Activated naive CD4-positive, alpha-beta T cell treated with anti-CD3 and anti-CD28 coated beads, Interleukin-2, amount 10 ng/mL, durations not matched to agents 7 days and 5 days (primary cell): ENCODE measurements around the gene SBF1.

Source experiments
- CTCF ChIA-PET: fragments of 350-600 bp; sonication (Branson Sonifier 250); formaldehyde crosslinking; loops from one replicate; lab custom pipeline; 2021; ENCODE audit warnings: antibody characterized with exemption; lab: Charles Lee
- DNase-seq: peaks from one replicate; pipeline ENCODE4 v3.0.0-alpha.2; 2020
- H3K27ac Mint-ChIP-seq: one replicate; pipeline ENCODE4 v1.8.0; 2021; ENCODE audit warnings: mild to moderate bottlenecking, moderate library complexity, mixed read lengths
- H3K27me3 Mint-ChIP-seq: one replicate; pipeline ENCODE4 v1.8.0; 2021; ENCODE audit warnings: mild to moderate bottlenecking, mixed read lengths
- H3K36me3 Mint-ChIP-seq: one replicate; pipeline ENCODE4 v1.8.0; 2021; ENCODE audit warnings: mixed read lengths
- H3K4me1 Mint-ChIP-seq: one replicate; pipeline ENCODE4 v1.8.0; 2021; ENCODE audit warnings: mixed read lengths
- H3K4me3 Mint-ChIP-seq: one replicate; pipeline ENCODE4 v1.8.0; 2021; ENCODE audit warnings: mild to moderate bottlenecking, moderate library complexity, mixed read lengths
- H3K9me3 Mint-ChIP-seq: one replicate; pipeline ENCODE4 v1.8.0; 2021; ENCODE audit warnings: mixed read lengths

Gene SBF1

GRCh38 chr22:50446708-50447575 lies 27.9 kb downstream of the SBF1 start:
- Mint-ChIP-seq H3K4me1 (peaks cover 11% of the 10 kb centered on the region), H3K27ac (peak overlapping the region; percentile 45), H3K27me3 (no peaks in the 10 kb centered on the region), H3K9me3 (no peaks in the 10 kb centered on the region), H3K4me3 (no peak overlapping the region), H3K36me3 (peaks cover 47% of the 10 kb centered on the region)
- DNase-seq, result no peak
- CTCF ChIA-PET, result no interaction called here

DNA sequence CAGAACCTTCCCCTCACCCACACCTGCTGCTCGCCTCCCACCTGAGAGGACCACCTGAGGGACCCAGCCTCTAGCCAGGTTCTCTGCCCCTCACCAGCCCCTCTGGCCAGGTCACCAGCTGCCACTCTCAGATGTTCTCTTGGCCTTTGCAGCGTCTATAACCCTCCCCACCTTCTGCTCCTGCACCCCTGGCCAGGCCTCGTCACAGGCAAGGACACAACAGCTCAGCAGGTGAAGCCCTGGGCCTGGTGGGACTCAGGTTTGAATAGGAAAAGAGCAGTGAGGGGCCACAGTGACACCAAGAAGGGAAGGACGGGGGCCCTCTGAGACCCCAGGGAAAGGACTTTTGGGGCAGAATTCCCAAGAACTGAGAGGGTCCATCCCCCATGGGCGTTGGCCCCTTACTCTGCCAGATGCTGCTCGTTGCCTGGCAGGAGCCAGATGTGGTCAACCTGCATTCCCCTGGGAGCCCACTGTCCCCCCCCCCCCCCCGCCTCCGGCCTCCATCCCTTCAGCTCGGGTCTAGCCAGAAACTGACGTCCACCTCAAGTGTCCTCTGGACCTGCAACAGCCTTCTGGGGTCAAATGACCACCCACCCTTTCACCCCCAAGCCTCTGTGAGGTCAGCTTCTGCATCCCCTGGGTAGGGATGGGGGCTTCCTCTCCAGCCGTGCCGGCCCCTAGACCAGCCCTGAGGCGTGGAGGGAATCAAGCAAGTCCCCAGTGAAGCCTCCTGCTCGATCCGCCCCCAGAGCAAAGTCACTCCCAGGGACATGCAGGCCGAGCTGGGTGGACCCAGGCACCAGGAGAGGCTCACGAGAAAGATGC lies 28.7 kb downstream of the SBF1 start:
- no peaks in the 10 kb centered on the region for H3K9me3 Mint-ChIP-seq
- no peak overlapping the region for H3K4me3 Mint-ChIP-seq
- H3K27me3 Mint-ChIP-seq, result no peaks in the 10 kb centered on the region
- peaks cover 11% of the 10 kb centered on the region for H3K4me1 Mint-ChIP-seq
- CTCF ChIA-PET, result interaction anchor here (0.9 to 1.2 kb wide), 2 partner anchors 25 to 104 kb away, joined by 3 read pairs; no protein-coding TSS in a partner anchor
- DNase-seq, result no peak
- H3K27ac Mint-ChIP-seq, result peak overlapping the region; percentile 45
- H3K36me3 Mint-ChIP-seq, result peaks cover 41% of the 10 kb centered on the region

GRCh38 chr22:50445071-50445879 lies 29.6 kb downstream of the SBF1 start:
- peaks cover 38% of the 10 kb centered on the region for H3K36me3 Mint-ChIP-seq
- no peak for DNase-seq
- CTCF ChIA-PET, result interaction anchor here (0.6 to 1.2 kb wide), 4 partner anchors 24 to 175 kb away, joined by 3 read pairs; no protein-coding TSS in a partner anchor
- no peaks in the 10 kb centered on the region for H3K27me3 Mint-ChIP-seq
- H3K27ac Mint-ChIP-seq, result peak overlapping the region; percentile 65
- peaks cover 11% of the 10 kb centered on the region for H3K4me1 Mint-ChIP-seq
- H3K4me3 Mint-ChIP-seq, result no peak overlapping the region
- no peaks in the 10 kb centered on the region for H3K9me3 Mint-ChIP-seq

DNA sequence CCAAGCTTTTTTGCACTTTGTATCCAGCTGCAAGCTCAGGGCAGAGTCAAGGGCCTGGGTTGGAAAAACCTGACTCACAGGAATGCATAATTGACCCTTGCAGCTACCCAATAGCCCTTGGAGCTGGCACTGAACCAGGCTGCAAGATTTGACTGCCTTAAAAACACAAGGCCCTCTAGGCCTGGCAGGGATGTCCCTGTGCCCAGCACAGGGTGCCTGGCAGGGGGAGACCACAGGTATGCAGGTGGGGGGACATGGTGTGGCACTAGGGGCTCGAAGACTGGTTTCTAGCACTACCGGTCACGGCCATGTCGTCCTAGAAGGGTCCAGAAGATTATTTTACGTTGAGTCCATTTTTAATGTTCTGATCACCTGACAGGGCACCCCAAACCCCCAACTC lies 30.2 kb downstream of the SBF1 start:
- Mint-ChIP-seq H3K27ac (peak overlapping the region; percentile 65), H3K9me3 (no peaks in the 10 kb centered on the region), H3K4me3 (no peak overlapping the region), H3K27me3 (no peaks in the 10 kb centered on the region), H3K4me1 (peaks cover 11% of the 10 kb centered on the region), H3K36me3 (peaks cover 35% of the 10 kb centered on the region)
- CTCF ChIA-PET, result interaction anchor here (0.6 to 1.0 kb wide), 4 partner anchors 24 to 176 kb away, joined by 3 to 4 read pairs (median 3); no protein-coding TSS in a partner anchor
- DNase-seq, result no peak

DNA sequence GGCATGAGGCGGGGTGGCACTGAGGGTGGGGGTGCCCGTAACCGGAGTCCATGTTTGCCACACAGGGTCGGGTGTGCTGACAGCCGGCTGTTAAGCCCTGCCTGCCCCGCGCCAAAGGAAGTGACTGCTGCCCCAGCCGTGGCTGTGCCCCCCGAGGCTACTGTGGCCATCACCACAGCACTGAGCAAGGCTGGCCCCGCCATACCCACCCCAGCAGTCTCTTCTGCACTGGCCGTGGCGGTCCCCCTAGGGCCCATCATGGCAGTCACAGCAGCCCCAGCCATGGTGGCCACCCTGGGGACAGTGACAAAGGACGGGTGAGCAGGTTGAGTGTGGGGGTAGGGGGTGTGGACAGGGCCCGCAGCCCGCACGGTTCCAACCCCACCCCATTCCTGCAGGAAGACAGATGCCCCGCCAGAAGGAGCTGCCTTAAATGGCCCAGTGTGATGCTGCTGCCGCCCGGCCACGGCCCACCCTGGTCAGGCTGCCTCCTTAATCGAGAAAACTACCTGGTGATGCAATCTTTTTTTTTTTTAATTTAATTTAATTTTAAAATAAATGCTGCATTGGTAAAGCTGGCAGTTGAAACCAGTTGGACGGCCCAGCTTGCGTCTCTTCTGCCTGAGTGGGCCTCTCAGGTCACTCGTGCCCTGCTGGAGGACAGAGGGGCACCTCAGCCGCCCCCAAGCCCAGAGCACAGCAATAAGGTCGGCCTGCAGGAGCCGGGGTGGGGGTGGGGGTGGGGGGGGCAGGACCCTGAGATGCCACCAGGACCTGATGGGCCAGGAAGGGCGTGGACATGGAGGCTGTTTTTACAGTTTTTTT lies 30.8 kb downstream of the SBF1 start:
- CTCF ChIA-PET, result interaction anchor here (0.6 to 0.7 kb wide), 2 partner anchors 55 to 126 kb away, joined by 3 to 4 read pairs; no protein-coding TSS in a partner anchor
- DNase-seq, result no peak
- Mint-ChIP-seq H3K9me3 (no peaks in the 10 kb centered on the region), H3K4me1 (peaks cover 11% of the 10 kb centered on the region), H3K27me3 (no peaks in the 10 kb centered on the region), H3K27ac (no peak overlapping the region), H3K4me3 (no peak overlapping the region), H3K36me3 (peaks cover 31% of the 10 kb centered on the region)

- H3K4me3 Mint-ChIP-seq, result no peak overlapping the region
- DNase-seq, result no peak
- peaks cover 24% of the 10 kb centered on the region for H3K36me3 Mint-ChIP-seq
- no peaks in the 10 kb centered on the region for H3K9me3 Mint-ChIP-seq
- peak overlapping the region; percentile 37 for H3K27ac Mint-ChIP-seq
- CTCF ChIA-PET, result interaction anchor here (0.7 kb wide), 1 partner anchor 54 kb away, joined by 3 read pairs; no protein-coding TSS in a partner anchor
- no peaks in the 10 kb centered on the region for H3K27me3 Mint-ChIP-seq
- H3K4me1 Mint-ChIP-seq, result peaks cover 11% of the 10 kb centered on the region
These were observed 31.6 kb downstream of the SBF1 start for GRCh38 chr22:50443197-50443596.

- Mint-ChIP-seq H3K4me3 (peak overlapping the region; percentile 23), H3K27me3 (no peaks in the 10 kb centered on the region), H3K9me3 (no peaks in the 10 kb centered on the region), H3K36me3 (peaks cover 16% of the 10 kb centered on the region), H3K27ac (peak overlapping the region; percentile 33), H3K4me1 (peaks cover 11% of the 10 kb centered on the region)
- CTCF ChIA-PET, result no interaction called here
- DNase-seq, result no peak
These were observed 33.3 kb downstream of the SBF1 start for GRCh38 chr22:50441428-50441993.

- CTCF ChIA-PET, result no interaction called here
- Mint-ChIP-seq H3K36me3 (peaks cover 12% of the 10 kb centered on the region), H3K27ac (no peak overlapping the region), H3K4me1 (peaks cover 8% of the 10 kb centered on the region), H3K27me3 (no peaks in the 10 kb centered on the region), H3K9me3 (no peaks in the 10 kb centered on the region), H3K4me3 (no peak overlapping the region)
- DNase-seq, result no peak
These were observed 34.1 kb downstream of the SBF1 start for GRCh38 chr22:50440544-50441249.

GRCh38 chr22:50439871-50440331 lies 34.9 kb downstream of the SBF1 start:
- no peaks in the 10 kb centered on the region for H3K27me3 Mint-ChIP-seq
- peaks cover 2% of the 10 kb centered on the region for H3K4me1 Mint-ChIP-seq
- H3K9me3 Mint-ChIP-seq, result no peaks in the 10 kb centered on the region
- H3K36me3 Mint-ChIP-seq, result peaks cover 11% of the 10 kb centered on the region
- CTCF ChIA-PET, result no interaction called here
- no peak overlapping the region for H3K4me3 Mint-ChIP-seq
- DNase-seq, result no peak
- H3K27ac Mint-ChIP-seq, result no peak overlapping the region

GRCh38 chr22:50439314-50439870 lies 35.4 kb downstream of the SBF1 start:
- no peaks in the 10 kb centered on the region for H3K27me3 Mint-ChIP-seq
- H3K4me3 Mint-ChIP-seq, result no peak overlapping the region
- H3K36me3 Mint-ChIP-seq, result peaks cover 11% of the 10 kb centered on the region
- H3K27ac Mint-ChIP-seq, result no peak overlapping the region
- CTCF ChIA-PET, result interaction anchor here (1.7 kb wide), 1 partner anchor 12 kb away, joined by 4 read pairs; no protein-coding TSS in a partner anchor
- H3K9me3 Mint-ChIP-seq, result no peaks in the 10 kb centered on the region
- no peak for DNase-seq
- peaks cover 2% of the 10 kb centered on the region for H3K4me1 Mint-ChIP-seq

DNA sequence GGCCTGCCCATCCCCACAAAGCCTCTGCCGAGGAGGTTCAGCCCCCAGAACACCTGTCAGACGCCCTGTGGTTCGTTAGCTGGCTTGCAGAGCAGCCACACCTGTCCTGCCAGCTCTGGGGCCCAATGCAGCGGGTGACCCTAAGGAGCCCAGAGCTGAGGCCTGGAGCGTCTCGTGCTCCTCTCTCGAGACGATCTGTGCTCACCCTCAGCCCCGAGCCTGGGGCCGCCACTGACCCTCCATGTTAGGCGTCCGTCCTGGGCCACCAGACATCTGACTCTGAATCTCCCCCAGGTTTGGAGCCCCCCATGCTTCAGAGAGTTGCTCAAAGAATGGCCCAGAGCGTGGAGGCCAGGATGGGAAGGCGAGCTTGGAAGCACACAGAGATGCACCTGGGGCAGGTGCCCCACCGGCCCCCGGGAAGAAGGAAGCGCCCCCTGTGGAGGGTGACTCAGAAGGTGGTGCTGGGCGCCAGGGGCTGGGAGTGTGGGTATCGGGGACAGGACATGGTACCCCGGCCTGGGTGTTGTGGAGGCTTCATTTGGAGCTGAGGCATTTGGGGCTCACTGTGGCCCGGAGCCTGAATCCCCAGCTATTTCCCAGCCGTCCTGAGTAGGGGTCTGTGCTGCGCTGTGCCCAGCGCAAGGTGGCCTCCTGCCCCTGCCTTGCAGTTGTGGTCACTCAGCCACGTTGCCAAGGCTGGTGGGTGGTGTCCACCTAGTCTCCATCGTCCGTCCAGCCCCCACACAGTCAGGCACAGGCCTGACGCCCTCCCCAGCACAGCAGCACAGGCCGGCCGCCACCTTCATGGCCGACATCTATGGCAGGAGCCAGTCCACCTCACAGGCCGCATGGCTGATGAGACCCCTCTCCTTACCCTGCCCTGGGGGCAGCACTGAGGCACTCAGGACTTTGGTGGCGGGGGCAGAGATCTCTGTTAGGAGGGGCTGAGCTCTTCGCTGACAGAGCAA lies 36.2 kb downstream of the SBF1 start:
- no peak for DNase-seq
- CTCF ChIA-PET, result interaction anchor here (1.7 kb wide), 1 partner anchor 13 kb away, joined by 4 read pairs; no protein-coding TSS in a partner anchor
- H3K4me1 Mint-ChIP-seq, result peaks cover 2% of the 10 kb centered on the region
- H3K4me3 Mint-ChIP-seq, result no peak overlapping the region
- H3K36me3 Mint-ChIP-seq, result peaks cover 11% of the 10 kb centered on the region
- no peak overlapping the region for H3K27ac Mint-ChIP-seq
- no peaks in the 10 kb centered on the region for H3K27me3 Mint-ChIP-seq
- no peaks in the 10 kb centered on the region for H3K9me3 Mint-ChIP-seq
